Lung (tissue), 12 donors: ENCODE measurements around the gene SGCG. TPM values are rescaled to one million over a fixed set of nuclear protein-coding genes. Genes with fewer than 3 reads are reported as not detected.

ENCODE experiments used
- ATAC-seq: fragments of 200-7000 bp; cut with Tn5 transposase; one replicate; pipeline ENCODE4 v1.9.1; 2020; ENCODE audit warnings: moderate number of reproducible peaks; ENCODE audit not compliant: insufficient read depth, low FRiP score
- DNase-seq, 3 donors: peaks; one replicate each; pipeline ENCODE4 v3.0.0-alpha.2; 2013 to 2017
- H3K27ac ChIP-seq, 2 donors: one replicate each; pipeline ENCODE4 v1.5.1; 2013; ENCODE audit warnings: mild to moderate bottlenecking in 2 of 2, moderate library complexity in 2 of 2, control low read depth in 1 of 2, inconsistent platforms in 1 of 2, low read depth in 1 of 2, low read length in 1 of 2
- H3K27me3 ChIP-seq, 3 donors: one replicate each; pipeline ENCODE4 v1.5.1; 2013; ENCODE audit warnings: low read length in 2 of 3; ENCODE audit not compliant: control insufficient read depth in 3 of 3, insufficient read depth in 3 of 3
- H3K36me3 ChIP-seq, 4 donors: one replicate each; pipeline ENCODE4 v1.5.1; 2013; ENCODE audit warnings: low read length in 4 of 4, mild to moderate bottlenecking in 1 of 4, moderate library complexity in 1 of 4; ENCODE audit not compliant: control insufficient read depth in 4 of 4, insufficient read depth in 4 of 4
- H3K4me1 ChIP-seq, 5 donors: one replicate each; pipeline ENCODE4 v1.5.1; 2013; ENCODE audit warnings: low read length in 5 of 5, mild to moderate bottlenecking in 2 of 5, moderate library complexity in 1 of 5; ENCODE audit not compliant: control insufficient read depth in 5 of 5, insufficient read depth in 5 of 5
- H3K4me3 ChIP-seq: one replicate; pipeline ENCODE4 v1.5.1; 2013; ENCODE audit warnings: mild to moderate bottlenecking, control low read depth, moderate library complexity
- H3K9ac ChIP-seq, 2 donors: one replicate each; pipeline ENCODE4 v1.5.1; 2013; ENCODE audit warnings: low read length in 2 of 2, control low read depth in 1 of 2; ENCODE audit not compliant: insufficient read depth in 1 of 2
- H3K9me3 ChIP-seq, 4 donors: one replicate each; pipeline ENCODE4 v1.5.1; 2013; ENCODE audit warnings: low read length in 3 of 4, mild to moderate bottlenecking in 1 of 4, moderate library complexity in 1 of 4; ENCODE audit not compliant: control insufficient read depth in 4 of 4, insufficient read depth in 3 of 4
- CTCF ChIP-seq: IDR thresholded peaks from 2 replicates; pipeline ENCODE4 v1.5.1; 2012; ENCODE audit warnings: mild to moderate bottlenecking; ENCODE audit errors: control extremely low read depth, extremely low read depth
- WGBS, 2 donors: extraction: QIAGEN DNeasy Blood & Tissue Kit; methylation state at CpG; one replicate each; pipeline ENCODE4 v1.1.7; 2013; 5-methylcytosine and 5-hydroxymethylcytosine counted together
- polyA plus RNA-seq, 2 donors: library from polyadenylated mRNA; stranded (reverse); fragments of 200-250 nt; gene quantifications; one replicate each; pipeline ENCODE4 v1.2.1, GENCODE V29; 2013
- total RNA-seq, 2 donors: library from RNA; depleted of rRNA in 1 of 2; stranded (reverse); fragments of >200 nt in 1 of 2; gene quantifications; one replicate each; pipeline ENCODE4 v1.2.1, GENCODE V29; 2014 to 2021
- donor health status: control.
- donor health status: control.
- donor health status: Bipolar disorder and iron deficiency.
- donor health status: healthy.
- donor health status: DM: yes; HTN: yes; CAD: no.

SGCG gene
- total and polyA plus RNA-seq, 4 donors, result 0.41 to 5.5 (median 1.8) TPM

GRCh38 chr13:23319883-23320224 lies 139.1 kb downstream of the SGCG start:
- Histone ChIP-seq H3K27me3 (no peaks in the 10 kb centered on the region), H3K27ac (no peak overlapping the region), H3K9ac (no peak overlapping the region), H3K36me3 (peaks cover 0 to 3% (median 0%) of the 10 kb centered on the region in 4 donors), H3K4me1 (peaks cover 0 to 9% (median 0%) of the 10 kb centered on the region in 5 donors), H3K9me3 (no peaks in the 10 kb centered on the region), H3K4me3 (no peak overlapping the region)
- ATAC-seq (no peak), DNase-seq (no peak)
- TF ChIP-seq CTCF, result no peak
- 75 to 81% methylated on average over 3 of the region's 3 CpGs for WGBS, 2 donors

- H3K4me3 ChIP-seq, result no peak overlapping the region
- WGBS, 2 donors, result 51 to 78% methylated on average over 4 of the region's 4 CpGs
Measured at GRCh38 chr13:23320926-23321534, 140.3 kb downstream of the SGCG start.

GRCh38 chr13:23321535-23322241 lies 140.9 kb downstream of the SGCG start:
- no peak overlapping the region for H3K4me3 ChIP-seq
- no peaks in the 10 kb centered on the region for H3K27me3 ChIP-seq
- DNase-seq, result peak in 2 of 3 donors; percentile 40 to 62
- WGBS, 2 donors, result 50 to 75% methylated on average over 6 of the region's 6 CpGs
- no peak for TF ChIP-seq CTCF
- no peak overlapping the region for H3K27ac ChIP-seq
- H3K9me3 ChIP-seq, result no peaks in the 10 kb centered on the region
- peaks cover 0 to 9% (median 0%) of the 10 kb centered on the region in 5 donors for H3K4me1 ChIP-seq
- peaks cover 0 to 4% (median 0%) of the 10 kb centered on the region in 4 donors for H3K36me3 ChIP-seq
- peak overlapping the region in 1 of 2 donors; percentile 6 for H3K9ac ChIP-seq
- peak; percentile 47 for ATAC-seq

More at GRCh38 chr13:23320926-23321534, 140.3 kb downstream of the SGCG start:
- Histone ChIP-seq H3K27ac (no peak overlapping the region), H3K27me3 (no peaks in the 10 kb centered on the region), H3K9me3 (no peaks in the 10 kb centered on the region), H3K9ac (peak overlapping the region in 1 of 2 donors; percentile 6), H3K4me1 (peaks cover 0 to 9% (median 0%) of the 10 kb centered on the region in 5 donors), H3K36me3 (peaks cover 0 to 4% (median 0%) of the 10 kb centered on the region in 4 donors)
- DNase-seq (no peak), ATAC-seq (no peak)
- TF ChIP-seq CTCF, result no peak
